ENCODE data around the gene EDDM3A.
A peak's percentile ranks its signal among the peaks of the same experiment; 100 is the strongest.

The EDDM3A gene

DNA sequence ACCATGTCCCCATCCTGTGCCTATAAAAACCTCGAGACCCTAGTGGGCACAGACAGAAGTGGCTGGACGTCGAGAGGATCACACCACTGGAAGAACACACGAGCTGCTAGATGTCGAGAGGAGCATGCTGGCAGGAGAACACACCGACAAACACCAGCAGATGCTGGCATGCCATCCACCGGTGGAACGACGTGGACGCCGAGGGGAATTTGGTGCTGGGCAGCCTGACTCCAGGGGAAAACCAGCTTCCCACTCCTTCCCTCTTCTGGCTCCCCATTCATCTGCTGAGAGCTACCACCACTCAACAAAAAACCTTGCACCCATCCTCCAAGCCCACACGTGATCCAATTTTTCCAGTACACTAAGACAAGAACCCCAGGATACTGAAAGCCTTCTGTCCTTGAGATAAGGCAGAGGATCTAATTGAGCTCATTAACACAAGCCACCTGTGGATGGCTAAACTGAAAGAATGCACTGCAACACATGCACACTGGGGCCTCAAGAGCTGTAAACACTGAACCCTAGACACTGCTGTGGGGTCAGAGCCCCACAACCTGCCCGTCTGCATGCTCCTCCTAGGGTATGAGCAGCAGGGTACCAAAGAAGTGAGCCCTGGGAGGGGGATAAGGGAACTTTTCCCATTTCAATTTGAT lies 44.9 kb downstream of the EDDM3A start:
- DNase-seq, result no peak

DNA sequence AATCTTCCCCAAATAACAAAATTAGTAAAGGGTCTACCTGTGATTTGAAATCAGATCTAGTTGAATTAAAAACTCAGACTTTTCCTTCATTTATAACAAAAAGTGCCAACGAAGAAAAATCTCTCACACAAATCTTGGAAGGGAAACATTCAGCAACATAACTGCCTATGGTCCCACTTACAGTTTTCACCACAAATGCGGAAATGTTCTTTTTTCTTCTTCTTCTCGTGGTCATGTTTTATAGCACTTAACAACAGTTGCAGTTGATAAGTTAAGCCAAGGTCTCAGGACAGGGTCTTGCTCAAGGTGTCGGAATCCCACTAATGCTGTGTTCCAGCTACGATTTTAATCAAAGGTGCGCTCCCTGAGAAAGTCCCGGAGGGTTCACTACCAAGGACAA lies 45.5 kb downstream of the EDDM3A start:
- DNase-seq, result no peak

DNA sequence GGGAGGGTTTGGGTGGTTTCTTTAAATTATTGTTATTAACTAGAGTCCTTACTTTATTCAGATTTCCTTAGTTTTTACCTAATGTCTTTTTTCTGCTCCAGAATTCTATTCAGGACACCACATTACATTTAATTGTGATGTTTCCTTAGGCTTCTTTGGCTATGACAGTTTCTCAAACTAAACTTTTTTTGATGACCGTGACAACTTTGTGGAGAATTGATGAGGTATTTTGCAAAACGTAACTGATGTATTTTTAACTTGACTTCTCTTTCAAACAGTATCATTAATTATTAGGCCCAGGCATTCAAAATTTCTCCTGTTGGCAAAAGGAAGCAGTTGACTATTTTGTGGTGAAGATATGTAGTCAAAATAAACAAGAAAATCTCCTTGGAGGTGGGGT lies 45.9 kb downstream of the EDDM3A start:
- DNase-seq, result no peak

DNA sequence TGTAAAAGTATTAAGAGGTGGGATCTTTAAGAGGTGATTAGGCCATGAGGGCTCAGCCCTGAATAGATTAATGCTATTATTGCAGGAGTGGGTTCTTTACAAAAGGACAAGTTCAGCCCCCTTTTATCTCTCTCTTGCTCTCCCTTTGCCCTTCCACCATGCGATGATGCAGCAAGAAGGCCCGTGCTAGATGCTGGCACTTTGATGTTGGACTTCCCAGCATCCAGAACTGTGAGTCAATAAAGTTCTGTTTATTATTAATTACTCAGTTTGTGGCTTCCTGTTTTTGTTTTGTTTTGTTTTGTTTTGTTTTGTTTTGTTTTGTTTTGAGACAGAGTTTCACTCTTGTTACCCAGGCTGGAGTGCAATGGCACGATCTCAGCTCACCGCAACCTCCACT lies 46.9 kb downstream of the EDDM3A start:
- peak in 1 of 5 experiments; percentile 51 for DNase-seq

DNA sequence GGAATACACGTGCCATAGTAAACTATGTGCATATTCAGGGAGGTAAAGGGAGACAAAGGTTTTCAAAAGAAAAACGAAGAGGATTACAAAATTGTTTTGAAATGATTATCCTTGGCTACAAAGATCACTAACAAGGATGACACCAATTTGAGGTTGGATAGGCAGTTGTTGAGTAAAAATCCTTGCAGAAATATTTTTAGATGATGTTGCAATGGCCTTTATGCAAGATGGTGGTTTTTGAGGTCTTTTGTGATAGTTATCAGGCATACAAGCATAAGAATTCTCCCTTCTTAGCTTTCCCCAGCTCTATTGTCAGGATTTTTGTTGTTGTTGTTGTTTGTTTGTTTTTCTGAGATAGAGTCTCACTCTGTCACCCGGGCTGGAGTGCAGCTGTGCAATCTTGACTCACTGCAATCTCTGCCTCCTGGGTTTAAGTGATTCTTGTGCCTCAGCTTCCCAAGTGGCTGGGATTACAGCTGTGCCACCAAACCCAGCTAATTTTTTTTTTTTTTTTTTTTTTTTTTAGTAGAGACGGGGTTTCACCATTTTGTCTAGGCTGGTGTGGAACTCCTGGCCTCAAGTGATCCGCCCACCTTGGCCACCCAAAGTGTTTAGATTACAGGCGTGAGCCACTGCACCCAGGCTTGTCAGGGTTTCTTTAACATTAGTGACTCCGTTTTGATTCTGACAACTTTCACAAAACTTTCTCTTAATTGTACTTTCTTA lies 49.1 kb downstream of the EDDM3A start:
- peak in 1 of 5 experiments; percentile 45 for DNase-seq

DNA sequence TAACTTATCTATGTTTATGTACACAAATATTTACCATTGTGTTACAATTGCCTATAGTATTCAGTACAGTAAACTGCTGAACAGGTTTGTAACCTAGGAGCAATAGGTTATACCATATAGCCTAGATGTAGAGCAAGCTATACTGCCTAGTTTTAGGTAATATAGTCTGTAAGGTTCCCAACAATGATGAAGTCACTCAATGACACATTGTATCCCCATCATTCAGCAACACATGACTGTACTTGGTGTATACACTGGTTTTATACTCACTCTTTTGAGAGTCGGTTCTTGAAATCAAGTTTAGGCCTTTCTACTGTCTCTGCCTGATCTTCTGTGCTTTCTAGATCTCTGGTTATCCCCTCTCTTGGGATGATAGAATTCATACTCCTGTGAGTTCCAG lies 51.5 kb downstream of the EDDM3A start:
- no peak for DNase-seq
